H9 (cell line): Measurements from ENCODE around the gene AKAIN1. TPM values are rescaled to one million over a fixed set of nuclear protein-coding genes. Genes with fewer than 3 reads are reported as not detected.

Source experiments
- DNase-seq: peaks from one replicate; pipeline ENCODE4 v3.0.0-alpha.2; 2017
- H2AFZ ChIP-seq: one replicate; pipeline ENCODE4 v1.6.1; 2013; ENCODE audit warnings: mild to moderate bottlenecking, low read length, control low read depth, moderate library complexity
- H2AK5ac ChIP-seq: 2 replicates; pipeline ENCODE4 v1.6.1; 2013; ENCODE audit warnings: low read length, control low read depth, mixed read lengths; ENCODE audit not compliant: insufficient read length
- H2BK120ac ChIP-seq: one replicate; pipeline ENCODE4 v1.6.1; 2013; ENCODE audit warnings: low read depth, mild to moderate bottlenecking, low read length, control low read depth, inconsistent platforms; ENCODE audit not compliant: poor library complexity, severe bottlenecking
- H2BK12ac ChIP-seq: 2 replicates; pipeline ENCODE4 v1.6.1; 2013; ENCODE audit warnings: low read length, control low read depth, mixed read lengths, low read depth; ENCODE audit not compliant: insufficient read length
- H2BK15ac ChIP-seq: 2 replicates; pipeline ENCODE4 v1.6.1; 2013; ENCODE audit warnings: low read depth, low read length, control low read depth
- H2BK20ac ChIP-seq: one replicate; pipeline ENCODE4 v1.6.1; 2013; ENCODE audit warnings: low read depth, mild to moderate bottlenecking, low read length, control low read depth, inconsistent platforms; ENCODE audit not compliant: poor library complexity, severe bottlenecking
- H2BK5ac ChIP-seq: 2 replicates; pipeline ENCODE4 v1.6.1; 2013; ENCODE audit warnings: low read length, control low read depth, mixed read lengths; ENCODE audit not compliant: insufficient read length
- H3K14ac ChIP-seq: 2 replicates; pipeline ENCODE4 v1.6.1; 2013; ENCODE audit warnings: low read length, control low read depth; ENCODE audit not compliant: insufficient read depth
- H3K18ac ChIP-seq: 2 replicates; pipeline ENCODE4 v1.6.1; 2013; ENCODE audit warnings: low read depth, mild to moderate bottlenecking, mixed read lengths, low read length, control low read depth; ENCODE audit not compliant: insufficient read length
- H3K23ac ChIP-seq: 2 replicates; pipeline ENCODE4 v1.6.1; 2013; ENCODE audit warnings: low read length, control low read depth, mixed read lengths, low read depth; ENCODE audit not compliant: insufficient read length
- H3K23me2 ChIP-seq: 2 replicates; pipeline ENCODE4 v1.6.1; 2013; ENCODE audit warnings: low read depth, mild to moderate bottlenecking, mixed read lengths, low read length, control low read depth; ENCODE audit not compliant: insufficient read length, poor library complexity, severe bottlenecking
- H3K27ac ChIP-seq: 2 replicates; pipeline ENCODE4 v1.5.1; 2013; ENCODE audit warnings: low read length, control low read depth, mixed read lengths, low read depth; ENCODE audit not compliant: insufficient read length
- H3K27me3 ChIP-seq: 2 replicates; pipeline ENCODE4 v1.6.1; 2013; ENCODE audit warnings: low read length, control low read depth, inconsistent platforms; ENCODE audit not compliant: insufficient read depth
- H3K4ac ChIP-seq: 2 replicates; pipeline ENCODE4 v1.6.1; 2013; ENCODE audit warnings: low read depth, mild to moderate bottlenecking, control low read depth, inconsistent platforms, low read length, moderate library complexity
- H3K4me1 ChIP-seq: 2 replicates; pipeline ENCODE4 v1.6.1; 2013; ENCODE audit warnings: low read length, control low read depth, inconsistent platforms; ENCODE audit not compliant: insufficient read depth
- H3K4me2 ChIP-seq: 2 replicates; pipeline ENCODE4 v1.6.1; 2013; ENCODE audit warnings: low read length, control low read depth, mixed read lengths; ENCODE audit not compliant: insufficient read length, insufficient read depth
- H3K56ac ChIP-seq: 2 replicates; pipeline ENCODE4 v1.6.1; 2013; ENCODE audit warnings: low read depth, mild to moderate bottlenecking, mixed read lengths, low read length, control low read depth; ENCODE audit not compliant: insufficient read length
- H3K79me1 ChIP-seq: 2 replicates; pipeline ENCODE4 v1.6.1; 2013; ENCODE audit warnings: low read depth, mild to moderate bottlenecking, moderate library complexity, low read length, control low read depth, inconsistent platforms; ENCODE audit not compliant: insufficient read depth, poor library complexity, severe bottlenecking
- H3K79me2 ChIP-seq: 2 replicates; pipeline ENCODE4 v1.6.1; 2013; ENCODE audit warnings: low read length, control low read depth, inconsistent platforms; ENCODE audit not compliant: insufficient read depth
- H3K9ac ChIP-seq: 2 replicates; pipeline ENCODE4 v1.6.1; 2013; ENCODE audit warnings: low read length, control low read depth, mixed read lengths; ENCODE audit not compliant: insufficient read length; ENCODE audit errors: extremely low read depth
- H3K9me3 ChIP-seq: one replicate; pipeline ENCODE4 v1.6.1; 2013; ENCODE audit warnings: low read depth, low read length, inconsistent platforms; ENCODE audit not compliant: control insufficient read depth
- H3T11ph ChIP-seq: one replicate; pipeline ENCODE4 v1.6.1; 2013; ENCODE audit warnings: mild to moderate bottlenecking, low read length, control low read depth, inconsistent platforms
- H4K20me1 ChIP-seq: one replicate; pipeline ENCODE4 v1.6.1; 2013; ENCODE audit not compliant: control insufficient read depth, insufficient read length, insufficient read depth
- H4K5ac ChIP-seq: 2 replicates; pipeline ENCODE4 v1.6.1; 2013; ENCODE audit warnings: low read depth, mild to moderate bottlenecking, mixed read lengths, low read length, control low read depth; ENCODE audit not compliant: insufficient read length
- H4K8ac ChIP-seq: replicated peaks from 2 replicates; pipeline ENCODE4 v1.6.1; 2013; ENCODE audit warnings: low read length, control low read depth, mixed read lengths, low read depth; ENCODE audit not compliant: insufficient read length
- H4K91ac ChIP-seq: 2 replicates; pipeline ENCODE4 v1.6.1; 2013; ENCODE audit warnings: low read depth, mild to moderate bottlenecking, moderate library complexity, mixed read lengths, low read length, control low read depth; ENCODE audit not compliant: insufficient read length
- H3K27ac Mint-ChIP-seq, 3 experiments: 2 replicates in 2 of 3; 3 replicates in 1 of 3; pipeline ENCODE4 v1.8.0; 2020 to 2021; ENCODE audit warnings: mixed read lengths in 3 of 3, mild to moderate bottlenecking in 1 of 3, moderate library complexity in 1 of 3
- H3K27me3 Mint-ChIP-seq: 2 replicates; pipeline ENCODE4 v1.8.0; 2021; ENCODE audit warnings: low read depth, mild to moderate bottlenecking, moderate library complexity, mixed read lengths
- H3K36me3 Mint-ChIP-seq, 3 experiments: 2 replicates in 2 of 3; 3 replicates in 1 of 3; pipeline ENCODE4 v1.8.0; 2020 to 2021; ENCODE audit warnings: low read depth in 3 of 3, mixed read lengths in 3 of 3; ENCODE audit not compliant: insufficient read depth in 1 of 3
- H3K4me1 Mint-ChIP-seq, 2 experiments: 2 replicates each; pipeline ENCODE4 v1.8.0; 2020; ENCODE audit warnings: mixed read lengths in 2 of 2
- H3K4me3 Mint-ChIP-seq, 2 experiments: 2 replicates in 1 of 2; 3 replicates in 1 of 2; pipeline ENCODE4 v1.8.0; 2020 to 2021; ENCODE audit warnings: mild to moderate bottlenecking in 2 of 2, mixed read lengths in 2 of 2, moderate library complexity in 1 of 2
- H3K9me3 Mint-ChIP-seq, 2 experiments: 2 replicates in 1 of 2; 3 replicates in 1 of 2; pipeline ENCODE4 v1.8.0; 2020; ENCODE audit warnings: mild to moderate bottlenecking in 2 of 2, mixed read lengths in 2 of 2, moderate library complexity in 1 of 2
- CTCF ChIP-seq: fragments of 200-600 bp; sonication (generic); conservative IDR thresholded peaks from 3 replicates; pipeline ENCODE4 v1.8.0; 2021; ENCODE audit warnings: antibody characterized with exemption, mild to moderate bottlenecking
- WGBS: extraction: QIAGEN DNeasy Blood & Tissue Kit; methylation state at CpG from one replicate; pipeline ENCODE4 v1.1.7; 2013; ENCODE audit warnings: missing lambda C conversion rate, low lambda C conversion rate, mixed read lengths; ENCODE audit not compliant: insufficient read length; ENCODE audit errors: extremely low coverage; 5-methylcytosine and 5-hydroxymethylcytosine counted together
- total RNA-seq: library from RNA; stranded (reverse); gene quantifications from 2 replicates; pipeline ENCODE4 v1.2.1, GENCODE V29; 2021

The AKAIN1 gene
- total RNA-seq, 1 experiment from 2014 or later = not detected

- no peak overlapping the region for H3K4me2 ChIP-seq
- no peak overlapping the region for H3K4me3 Mint-ChIP-seq
- H3K14ac ChIP-seq = no peak overlapping the region
- no peaks in the 10 kb centered on the region for H3K79me1 ChIP-seq
- no peak overlapping the region for H2BK5ac ChIP-seq
- no peaks in the 10 kb centered on the region for H3K4me1 ChIP-seq
- H2BK20ac ChIP-seq = no peak overlapping the region
- no peak overlapping the region for H3T11ph ChIP-seq
- TF ChIP-seq CTCF = no peak
- no peak overlapping the region for H2AFZ ChIP-seq
- H2AK5ac ChIP-seq = no peak overlapping the region
- no peak overlapping the region for H3K27ac Mint-ChIP-seq
- no peak overlapping the region for H3K18ac ChIP-seq
- no peak overlapping the region for H2BK15ac ChIP-seq
- no peaks in the 10 kb centered on the region for H3K79me2 ChIP-seq
- no peaks in the 10 kb centered on the region for H3K36me3 Mint-ChIP-seq
- no peak overlapping the region for H3K23ac ChIP-seq
- no peaks in the 10 kb centered on the region for H3K27me3 ChIP-seq
- no peak for DNase-seq
- H4K8ac ChIP-seq = no peak overlapping the region
- no peaks in the 10 kb centered on the region for H3K23me2 ChIP-seq
- H3K9me3 Mint-ChIP-seq = no peaks in the 10 kb centered on the region
- H3K27me3 Mint-ChIP-seq = peaks cover 3% of the 10 kb centered on the region; the same call in 1 of the 2 replicates
- no peak overlapping the region for H4K91ac ChIP-seq
- H2BK120ac ChIP-seq = no peak overlapping the region
- no peak overlapping the region for H2BK12ac ChIP-seq
- WGBS = no CpG with 5 or more reads among the region's 2 CpGs
- no peaks in the 10 kb centered on the region for H3K9me3 ChIP-seq
- H3K9ac ChIP-seq = no peak overlapping the region
- H3K27ac ChIP-seq = no peak overlapping the region
- no peak overlapping the region for H3K4ac ChIP-seq
- peaks cover 5 to 6% of the 10 kb centered on the region in 2 experiments for H3K4me1 Mint-ChIP-seq
- no peak overlapping the region for H3K56ac ChIP-seq
- no peaks in the 10 kb centered on the region for H4K20me1 ChIP-seq
- H4K5ac ChIP-seq = no peak overlapping the region
These were observed 30.3 kb downstream of the AKAIN1 start for GRCh38 chr18:5166606-5167280.
